ENCODE measurements around the gene KCNH4.
"Not testable (repeated sequence)": the region's sequence is repeated elsewhere in the genome, so short reads cannot be mapped to it uniquely, and the experiment has no call there.

The KCNH4 gene

GRCh38 chr17:42211921-42212341 is 31.0 kb upstream of the KCNH4 start:
- not testable (repeated sequence) for H3K4me3 ChIP-seq (ENCODE audit: insufficient read depth, low read depth, low read length); H3K4me1 ChIP-seq (ENCODE audit: control insufficient read depth, insufficient read depth, low read length); H3K27me3 ChIP-seq (ENCODE audit: control insufficient read depth, insufficient read depth, low read length, poor library complexity, severe bottlenecking); H3K9me3 ChIP-seq (ENCODE audit: control insufficient read depth, low read length); H3K27ac ChIP-seq (ENCODE audit: insufficient read depth, low read depth, low read length, poor library complexity, severe bottlenecking)
- WGBS, 2 experiments, result 94 to 95% methylated on average over 6 to 9 of the region's 9 CpGs
- H3K36me3 ChIP-seq (ENCODE audit: control insufficient read depth, insufficient read depth, low read length), result peaks cover 59% of the 10 kb centered on the region

- H3K27me3 ChIP-seq (ENCODE audit: control insufficient read depth, insufficient read depth, low read length, poor library complexity, severe bottlenecking), result no peaks in the 10 kb centered on the region
- H3K4me1 ChIP-seq (ENCODE audit: control insufficient read depth, insufficient read depth, low read length), result no peaks in the 10 kb centered on the region
- H3K4me3 ChIP-seq (ENCODE audit: insufficient read depth, low read depth, low read length), result no peak overlapping the region
- H3K36me3 ChIP-seq (ENCODE audit: control insufficient read depth, insufficient read depth, low read length), result peaks cover 71% of the 10 kb centered on the region
- WGBS, 2 experiments, result 96 to 98% methylated on average over 6 of the region's 6 CpGs
- no peak overlapping the region for H3K27ac ChIP-seq (ENCODE audit: insufficient read depth, low read depth, low read length, poor library complexity, severe bottlenecking)
- no peaks in the 10 kb centered on the region for H3K9me3 ChIP-seq (ENCODE audit: control insufficient read depth, low read length)
Observed at GRCh38 chr17:42210046-42210445, 29.1 kb upstream of the KCNH4 start.

DNA sequence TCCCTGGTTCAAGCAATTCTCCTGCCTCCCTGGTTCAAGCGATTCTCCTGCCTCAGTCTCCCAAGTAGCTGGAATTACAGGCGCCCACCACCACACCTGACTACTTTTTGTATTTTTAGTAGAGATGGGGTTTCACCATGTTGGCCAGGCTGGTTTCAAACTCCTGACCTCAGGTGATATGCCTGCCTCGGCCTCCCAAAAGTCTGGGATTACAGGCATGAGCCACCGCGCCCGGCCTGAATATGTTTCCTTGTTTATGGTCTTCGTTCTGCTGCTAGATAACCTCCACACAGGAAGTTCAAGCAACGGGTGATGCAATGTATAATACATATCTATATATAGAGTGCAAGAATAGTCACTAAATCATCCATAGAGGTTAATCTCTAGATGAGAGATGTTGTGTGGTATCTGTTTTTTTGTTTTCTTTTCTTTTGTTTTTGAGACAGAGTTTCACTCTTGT is 25.2 kb upstream of the KCNH4 start:
- H3K4me3 ChIP-seq (ENCODE audit: insufficient read depth, low read depth, low read length); H3K4me1 ChIP-seq (ENCODE audit: control insufficient read depth, insufficient read depth, low read length); H3K27ac ChIP-seq (ENCODE audit: insufficient read depth, low read depth, low read length, poor library complexity, severe bottlenecking); H3K9me3 ChIP-seq (ENCODE audit: control insufficient read depth, low read length); H3K27me3 ChIP-seq (ENCODE audit: control insufficient read depth, insufficient read depth, low read length, poor library complexity, severe bottlenecking): not testable (repeated sequence)
- WGBS, 2 experiments, result 90 to 97% methylated on average over 6 to 8 of the region's 8 CpGs
- H3K36me3 ChIP-seq (ENCODE audit: control insufficient read depth, insufficient read depth, low read length), result peaks cover 60% of the 10 kb centered on the region

- Histone ChIP-seq H3K4me3 (ENCODE audit: insufficient read depth, low read depth, low read length) (no peak overlapping the region), H3K27ac (ENCODE audit: insufficient read depth, low read depth, low read length, poor library complexity, severe bottlenecking) (no peak overlapping the region), H3K9me3 (ENCODE audit: control insufficient read depth, low read length) (no peaks in the 10 kb centered on the region), H3K27me3 (ENCODE audit: control insufficient read depth, insufficient read depth, low read length, poor library complexity, severe bottlenecking) (no peaks in the 10 kb centered on the region), H3K4me1 (ENCODE audit: control insufficient read depth, insufficient read depth, low read length) (no peaks in the 10 kb centered on the region), H3K36me3 (ENCODE audit: control insufficient read depth, insufficient read depth, low read length) (peaks cover 39% of the 10 kb centered on the region)
- 90 to 97% methylated on average over 2 of the region's 2 CpGs for whole genome bisulfite sequencing, 2 experiments
Observed at GRCh38 chr17:42203354-42203753, 22.4 kb upstream of the KCNH4 start.

DNA sequence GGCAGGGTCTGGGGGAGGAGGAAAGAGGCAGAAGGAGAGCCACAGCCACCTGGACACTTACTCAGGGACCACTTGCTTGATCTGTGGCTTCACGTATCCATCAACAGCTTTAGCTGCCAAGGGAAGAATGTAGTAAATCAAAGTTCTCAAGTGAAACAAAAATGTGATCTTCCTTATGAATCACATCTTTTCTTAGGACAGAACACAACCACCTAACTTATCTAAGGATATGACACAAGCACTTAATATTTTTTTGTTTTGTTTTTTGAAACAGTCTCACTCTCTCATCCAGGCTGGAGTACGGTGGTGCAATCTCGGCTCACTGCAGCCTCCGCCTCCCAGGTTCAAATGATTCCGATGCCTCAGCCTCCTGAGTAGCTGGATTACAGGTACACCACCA is 21.8 kb upstream of the KCNH4 start:
- H3K27ac ChIP-seq (ENCODE audit: insufficient read depth, low read depth, low read length, poor library complexity, severe bottlenecking), result no peak overlapping the region
- no peaks in the 10 kb centered on the region for H3K27me3 ChIP-seq (ENCODE audit: control insufficient read depth, insufficient read depth, low read length, poor library complexity, severe bottlenecking)
- H3K36me3 ChIP-seq (ENCODE audit: control insufficient read depth, insufficient read depth, low read length), result peaks cover 39% of the 10 kb centered on the region
- 97 to 99% methylated on average over 5 of the region's 5 CpGs for WGBS, 2 experiments
- no peaks in the 10 kb centered on the region for H3K4me1 ChIP-seq (ENCODE audit: control insufficient read depth, insufficient read depth, low read length)
- H3K9me3 ChIP-seq (ENCODE audit: control insufficient read depth, low read length), result no peaks in the 10 kb centered on the region
- no peak overlapping the region for H3K4me3 ChIP-seq (ENCODE audit: insufficient read depth, low read depth, low read length)

GRCh38 chr17:42202159-42202558 is 21.2 kb upstream of the KCNH4 start:
- H3K36me3 ChIP-seq (ENCODE audit: control insufficient read depth, insufficient read depth, low read length), result peaks cover 36% of the 10 kb centered on the region

GRCh38 chr17:42201458-42201772 is 20.5 kb upstream of the KCNH4 start:
- Histone ChIP-seq H3K9me3 (ENCODE audit: control insufficient read depth, low read length) (no peaks in the 10 kb centered on the region), H3K4me3 (ENCODE audit: insufficient read depth, low read depth, low read length) (no peak overlapping the region), H3K36me3 (ENCODE audit: control insufficient read depth, insufficient read depth, low read length) (peaks cover 30% of the 10 kb centered on the region), H3K27ac (ENCODE audit: insufficient read depth, low read depth, low read length, poor library complexity, severe bottlenecking) (no peak overlapping the region), H3K4me1 (ENCODE audit: control insufficient read depth, insufficient read depth, low read length) (no peaks in the 10 kb centered on the region), H3K27me3 (ENCODE audit: control insufficient read depth, insufficient read depth, low read length, poor library complexity, severe bottlenecking) (no peaks in the 10 kb centered on the region)
- WGBS, 2 experiments, result 96% methylated on average over 10 of the region's 10 CpGs

More at GRCh38 chr17:42202159-42202558, 21.2 kb upstream of the KCNH4 start:
- Histone ChIP-seq H3K4me3 (ENCODE audit: insufficient read depth, low read depth, low read length) (no peak overlapping the region), H3K4me1 (ENCODE audit: control insufficient read depth, insufficient read depth, low read length) (no peaks in the 10 kb centered on the region), H3K27ac (ENCODE audit: insufficient read depth, low read depth, low read length, poor library complexity, severe bottlenecking) (no peak overlapping the region), H3K27me3 (ENCODE audit: control insufficient read depth, insufficient read depth, low read length, poor library complexity, severe bottlenecking) (no peaks in the 10 kb centered on the region), H3K9me3 (ENCODE audit: control insufficient read depth, low read length) (no peaks in the 10 kb centered on the region)
- 96 to 98% methylated on average over 6 of the region's 6 CpGs for WGBS, 2 experiments

DNA sequence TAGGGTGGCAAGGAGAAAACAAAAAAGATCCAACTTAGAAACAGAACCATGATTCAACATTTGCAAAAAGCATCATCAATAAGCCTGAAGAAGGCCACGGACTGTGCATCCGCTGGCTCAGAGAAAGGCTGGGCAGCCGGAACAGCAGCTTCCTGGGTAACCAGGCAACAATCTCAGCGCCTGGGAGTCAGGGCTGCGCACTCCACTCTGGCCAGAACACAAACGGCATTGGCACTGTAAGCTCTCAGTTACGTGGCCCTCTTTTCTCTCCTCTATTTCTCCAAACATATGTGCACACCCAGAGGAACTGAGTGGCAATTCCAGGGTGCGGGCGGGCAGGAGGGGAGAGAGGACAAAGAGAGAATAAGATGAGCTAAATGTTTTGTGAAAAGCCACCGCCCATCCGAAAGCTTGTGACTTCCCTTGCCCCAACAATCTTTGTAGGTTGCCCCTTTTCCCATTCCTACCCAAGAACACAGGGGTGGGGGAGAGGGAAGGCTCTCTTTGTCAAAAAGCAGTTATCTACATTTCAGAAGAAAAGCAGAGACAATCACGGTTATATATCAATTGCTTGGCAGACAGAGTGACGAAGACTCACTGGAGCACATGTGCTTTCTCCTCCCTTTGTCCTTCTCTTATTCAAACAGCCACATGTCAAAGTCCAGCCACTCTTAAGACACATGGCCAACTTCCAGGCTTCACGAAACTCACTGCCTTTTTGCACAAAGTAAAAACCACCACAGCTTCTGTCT is 19.9 kb upstream of the KCNH4 start:
- no peak overlapping the region for H3K4me3 ChIP-seq (ENCODE audit: insufficient read depth, low read depth, low read length)
- no peak overlapping the region for H3K27ac ChIP-seq (ENCODE audit: insufficient read depth, low read depth, low read length, poor library complexity, severe bottlenecking)
- 94 to 96% methylated on average over 14 of the region's 14 CpGs for WGBS, 2 experiments

GRCh38 chr17:42199416-42200011 is 18.6 kb upstream of the KCNH4 start:
- Histone ChIP-seq H3K27me3 (ENCODE audit: control insufficient read depth, insufficient read depth, low read length, poor library complexity, severe bottlenecking) (no peaks in the 10 kb centered on the region), H3K4me3 (ENCODE audit: insufficient read depth, low read depth, low read length) (no peak overlapping the region), H3K4me1 (ENCODE audit: control insufficient read depth, insufficient read depth, low read length) (no peaks in the 10 kb centered on the region), H3K9me3 (ENCODE audit: control insufficient read depth, low read length) (no peaks in the 10 kb centered on the region), H3K27ac (ENCODE audit: insufficient read depth, low read depth, low read length, poor library complexity, severe bottlenecking) (no peak overlapping the region), H3K36me3 (ENCODE audit: control insufficient read depth, insufficient read depth, low read length) (peaks cover 17% of the 10 kb centered on the region)
- WGBS, 2 experiments, result 89 to 95% methylated on average over 9 to 10 of the region's 12 CpGs

More for the DNA sequence above, 19.9 kb upstream of the KCNH4 start:
- H3K36me3 ChIP-seq (ENCODE audit: control insufficient read depth, insufficient read depth, low read length), result peaks cover 27% of the 10 kb centered on the region
- H3K9me3 ChIP-seq (ENCODE audit: control insufficient read depth, low read length), result no peaks in the 10 kb centered on the region
- H3K4me1 ChIP-seq (ENCODE audit: control insufficient read depth, insufficient read depth, low read length), result no peaks in the 10 kb centered on the region
- H3K27me3 ChIP-seq (ENCODE audit: control insufficient read depth, insufficient read depth, low read length, poor library complexity, severe bottlenecking), result no peaks in the 10 kb centered on the region

- Histone ChIP-seq H3K9me3 (ENCODE audit: control insufficient read depth, low read length) (no peaks in the 10 kb centered on the region), H3K4me1 (ENCODE audit: control insufficient read depth, insufficient read depth, low read length) (peaks cover 1% of the 10 kb centered on the region), H3K4me3 (ENCODE audit: insufficient read depth, low read depth, low read length) (no peak overlapping the region), H3K36me3 (ENCODE audit: control insufficient read depth, insufficient read depth, low read length) (peaks cover 12% of the 10 kb centered on the region), H3K27ac (ENCODE audit: insufficient read depth, low read depth, low read length, poor library complexity, severe bottlenecking) (no peak overlapping the region), H3K27me3 (ENCODE audit: control insufficient read depth, insufficient read depth, low read length, poor library complexity, severe bottlenecking) (no peaks in the 10 kb centered on the region)
- 92 to 96% methylated on average over 4 of the region's 4 CpGs for WGBS, 2 experiments
Observed at GRCh38 chr17:42198897-42199296, 18.0 kb upstream of the KCNH4 start.

All from ectodermal cell (in vitro differentiated cells).